DND-41 (cell line): ENCODE data around the gene COX5A.

Experiments used
- ATAC-seq: fragments of 200-7000 bp; cut with Tn5 transposase; 3 replicates; pipeline ENCODE4 v1.9.1; 2021; ENCODE audit warnings: low read depth; ENCODE audit not compliant: insufficient read depth
- DNase-seq: peaks from one replicate; pipeline ENCODE4 v3.0.0-alpha.2; 2020
- H2AFZ ChIP-seq: 2 replicates; pipeline ENCODE4 v1.6.0; 2012; ENCODE audit warnings: low read depth, low read length
- H3K27ac ChIP-seq: 2 replicates; pipeline ENCODE4 v1.5.1; 2012; ENCODE audit warnings: low read length, inconsistent platforms
- H3K27me3 ChIP-seq: fragments of 200-600 bp; sonication (generic); 2 replicates; pipeline ENCODE4 v1.6.0; 2012; ENCODE audit warnings: low read length, mild to moderate bottlenecking, inconsistent platforms; ENCODE audit not compliant: insufficient read depth, poor library complexity
- H3K36me3 ChIP-seq: 2 replicates; pipeline ENCODE4 v1.5.1; 2012; ENCODE audit warnings: low read length, inconsistent platforms; ENCODE audit not compliant: insufficient read depth
- H3K4me1 ChIP-seq: 2 replicates; pipeline ENCODE4 v1.5.1; 2012; ENCODE audit warnings: mild to moderate bottlenecking, low read length; ENCODE audit not compliant: insufficient read depth
- H3K4me2 ChIP-seq: 2 replicates; pipeline ENCODE4 v1.6.0; 2012; ENCODE audit warnings: mild to moderate bottlenecking, moderate library complexity, low read length, inconsistent platforms; ENCODE audit not compliant: insufficient read depth
- H3K4me3 ChIP-seq, 2 experiments: fragments of 200-600 bp in 1 of 2; shearing (Covaris generic) in 1 of 2; 2 replicates each; pipeline ENCODE4 v1.5.1; 2012 to 2016; ENCODE audit warnings: inconsistent platforms in 2 of 2, low read length in 2 of 2, mild to moderate bottlenecking in 2 of 2, low read depth in 1 of 2, moderate library complexity in 1 of 2
- H3K79me2 ChIP-seq: 2 replicates; pipeline ENCODE4 v1.6.0; 2012; ENCODE audit warnings: low read length, inconsistent platforms; ENCODE audit not compliant: insufficient read depth
- H3K9ac ChIP-seq: 2 replicates; pipeline ENCODE4 v1.6.0; 2012; ENCODE audit warnings: low read depth, mild to moderate bottlenecking, inconsistent platforms, low read length, moderate library complexity
- H3K9me3 ChIP-seq: 2 replicates; pipeline ENCODE4 v1.5.1; 2012; ENCODE audit warnings: low read length, moderate library complexity, mild to moderate bottlenecking, inconsistent platforms; ENCODE audit not compliant: insufficient read depth, severe bottlenecking
- H4K20me1 ChIP-seq: 2 replicates; pipeline ENCODE4 v1.6.0; 2012; ENCODE audit warnings: low read length; ENCODE audit not compliant: insufficient read depth
- CTCF ChIP-seq: IDR thresholded peaks from 2 replicates; pipeline ENCODE4 v1.5.1; 2012; ENCODE audit warnings: borderline replicate concordance, low read length, moderate library complexity, mild to moderate bottlenecking; ENCODE audit not compliant: poor library complexity, severe bottlenecking; ENCODE audit errors: extremely low read depth
- EZH2 ChIP-seq: IDR thresholded peaks from 3 replicates; pipeline ENCODE4 v1.6.1; 2012; ENCODE audit warnings: borderline replicate concordance, low read depth, mild to moderate bottlenecking, moderate library complexity, low read length, inconsistent platforms; ENCODE audit not compliant: severe bottlenecking

Gene COX5A

GRCh38 chr15:74978503-74978902 is 40.6 kb upstream of the COX5A start:
- ATAC-seq (peak; percentile 45; the same call in 1 of the 3 replicates), DNase-seq (peak; percentile 21)
- no peaks in the 10 kb centered on the region for H3K27me3 ChIP-seq
- no peaks in the 10 kb centered on the region for H3K9me3 ChIP-seq
- no peaks in the 10 kb centered on the region for H4K20me1 ChIP-seq
- H3K27ac ChIP-seq: no peak overlapping the region
- H3K79me2 ChIP-seq: no peaks in the 10 kb centered on the region
- H3K4me3 ChIP-seq: no peak overlapping the region
- no peaks in the 10 kb centered on the region for H3K4me1 ChIP-seq
- no peak overlapping the region for H3K4me2 ChIP-seq
- no peaks in the 10 kb centered on the region for H3K36me3 ChIP-seq
- TF ChIP-seq EZH2 (no peak), CTCF (no peak)
- H2AFZ ChIP-seq: no peak overlapping the region
- H3K9ac ChIP-seq: no peak overlapping the region

DNA sequence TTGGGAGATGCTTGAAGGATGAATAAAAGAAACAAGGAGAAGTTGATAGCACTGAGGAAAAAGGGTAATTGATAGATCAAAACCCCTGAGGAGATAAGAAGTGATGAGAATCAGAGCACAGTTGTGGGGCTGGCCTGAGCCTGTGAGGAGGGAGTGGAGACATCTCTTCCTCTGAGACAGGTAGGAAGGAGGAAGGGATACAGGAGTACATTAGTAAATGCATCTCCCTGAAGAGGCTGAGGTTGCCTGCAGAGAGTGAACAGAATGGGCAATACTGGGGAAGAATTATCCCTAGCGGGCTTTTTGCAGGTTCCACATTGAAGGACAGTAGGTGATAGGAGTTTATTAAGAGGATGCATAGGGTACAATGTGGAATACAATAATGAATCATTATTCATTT is 40.2 kb upstream of the COX5A start:
- no peak overlapping the region for H3K4me3 ChIP-seq
- H3K9me3 ChIP-seq: no peaks in the 10 kb centered on the region
- no peak overlapping the region for H3K4me2 ChIP-seq
- no peak overlapping the region for H3K27ac ChIP-seq
- ATAC-seq (no peak), DNase-seq (no peak)
- no peaks in the 10 kb centered on the region for H3K36me3 ChIP-seq
- no peak overlapping the region for H2AFZ ChIP-seq
- H3K4me1 ChIP-seq: no peaks in the 10 kb centered on the region
- H3K27me3 ChIP-seq: no peaks in the 10 kb centered on the region
- no peaks in the 10 kb centered on the region for H3K79me2 ChIP-seq
- TF ChIP-seq CTCF (no peak), EZH2 (no peak)
- no peak overlapping the region for H3K9ac ChIP-seq
- no peaks in the 10 kb centered on the region for H4K20me1 ChIP-seq

- Histone ChIP-seq H3K27me3 (no peaks in the 10 kb centered on the region), H3K79me2 (no peaks in the 10 kb centered on the region)
- ATAC-seq: no peak
Observed at GRCh38 chr15:74977599-74977998, 39.7 kb upstream of the COX5A start.

More at GRCh38 chr15:74977599-74977998, 39.7 kb upstream of the COX5A start:
- Histone ChIP-seq H3K4me2 (no peak overlapping the region), H3K9me3 (no peaks in the 10 kb centered on the region), H3K36me3 (no peaks in the 10 kb centered on the region), H3K9ac (no peak overlapping the region), H3K4me1 (no peaks in the 10 kb centered on the region), H3K4me3 (no peak overlapping the region), H4K20me1 (no peaks in the 10 kb centered on the region), H3K27ac (no peak overlapping the region), H2AFZ (no peak overlapping the region)
- TF ChIP-seq EZH2 (no peak), CTCF (no peak)
- no peak for DNase-seq
